Osteocyte (in vitro differentiated cells): Measurements from ENCODE around the gene VMAC. TPM values are rescaled to one million over a fixed set of nuclear protein-coding genes. Genes with fewer than 3 reads are reported as not detected.

Experiments
- DNase-seq: peaks from one replicate; pipeline ENCODE4 v3.0.0; 2021; ENCODE audit warnings: mixed read lengths; ENCODE audit not compliant: unreplicated experiment; ENCODE audit errors: extremely low spot score
- H3K27ac Mint-ChIP-seq: one replicate; pipeline ENCODE4 v1.8.0; 2021; ENCODE audit warnings: mild to moderate bottlenecking, mixed read lengths; ENCODE audit not compliant: unreplicated experiment
- H3K27me3 Mint-ChIP-seq: one replicate; pipeline ENCODE4 v1.8.0; 2021; ENCODE audit warnings: mixed read lengths; ENCODE audit not compliant: unreplicated experiment
- H3K36me3 Mint-ChIP-seq: one replicate; pipeline ENCODE4 v1.8.0; 2021; ENCODE audit warnings: mixed read lengths; ENCODE audit not compliant: unreplicated experiment
- H3K4me1 Mint-ChIP-seq: one replicate; pipeline ENCODE4 v1.8.0; 2021; ENCODE audit warnings: mixed read lengths; ENCODE audit not compliant: unreplicated experiment
- H3K4me3 Mint-ChIP-seq: one replicate; pipeline ENCODE4 v1.8.0; 2021; ENCODE audit warnings: mild to moderate bottlenecking, moderate library complexity, mixed read lengths; ENCODE audit not compliant: unreplicated experiment
- H3K9me3 Mint-ChIP-seq: one replicate; pipeline ENCODE4 v1.8.0; 2021; ENCODE audit warnings: mixed read lengths; ENCODE audit not compliant: unreplicated experiment
- CTCF ChIP-seq: fragments of 200-600 bp; sonication (generic); IDR thresholded peaks from 2 replicates; pipeline ENCODE4 v1.5.0; 2021; ENCODE audit warnings: antibody characterized with exemption, mild to moderate bottlenecking, moderate library complexity
- total RNA-seq: library from RNA; stranded (reverse); gene quantifications from 2 replicates; pipeline ENCODE4 v1.2.1, GENCODE V29; 2021

The VMAC gene
- total RNA-seq, 1 donor from 2014 or later = 10.7 TPM

- no peak for DNase-seq
- Mint-ChIP-seq H3K27ac (no peak overlapping the region), H3K9me3 (no peaks in the 10 kb centered on the region), H3K36me3 (peaks cover 2% of the 10 kb centered on the region), H3K4me1 (no peaks in the 10 kb centered on the region), H3K4me3 (no peak overlapping the region), H3K27me3 (no peaks in the 10 kb centered on the region)
- no peak for TF ChIP-seq CTCF
Measured at GRCh38 chr19:5893296-5893903, 11.3 kb upstream of the VMAC start.

- Mint-ChIP-seq H3K27me3 (no peaks in the 10 kb centered on the region), H3K4me3 (no peak overlapping the region), H3K9me3 (no peaks in the 10 kb centered on the region), H3K4me1 (no peaks in the 10 kb centered on the region), H3K27ac (no peak overlapping the region), H3K36me3 (peaks cover 2% of the 10 kb centered on the region)
- no peak for TF ChIP-seq CTCF
- no peak for DNase-seq
Measured at GRCh38 chr19:5893907-5894703, 10.6 kb upstream of the VMAC start.

GRCh38 chr19:5894704-5895349 lies 9.8 kb upstream of the VMAC start:
- no peaks in the 10 kb centered on the region for H3K4me1 Mint-ChIP-seq
- no peak overlapping the region for H3K4me3 Mint-ChIP-seq
- peaks cover 2% of the 10 kb centered on the region for H3K36me3 Mint-ChIP-seq
- H3K9me3 Mint-ChIP-seq = no peaks in the 10 kb centered on the region
- no peak for TF ChIP-seq CTCF
- no peaks in the 10 kb centered on the region for H3K27me3 Mint-ChIP-seq
- no peak for DNase-seq
- H3K27ac Mint-ChIP-seq = no peak overlapping the region

- no peaks in the 10 kb centered on the region for H3K4me1 Mint-ChIP-seq
- no peak for TF ChIP-seq CTCF
- H3K27ac Mint-ChIP-seq = no peak overlapping the region
- no peak overlapping the region for H3K4me3 Mint-ChIP-seq
- H3K27me3 Mint-ChIP-seq = no peaks in the 10 kb centered on the region
- peaks cover 5% of the 10 kb centered on the region for H3K36me3 Mint-ChIP-seq
- no peak for DNase-seq
- no peaks in the 10 kb centered on the region for H3K9me3 Mint-ChIP-seq
Measured at GRCh38 chr19:5895409-5895808, 9.3 kb upstream of the VMAC start.

- Mint-ChIP-seq H3K4me3 (no peak overlapping the region), H3K27me3 (no peaks in the 10 kb centered on the region)
Measured at GRCh38 chr19:5895890-5896289, 8.8 kb upstream of the VMAC start.

More at GRCh38 chr19:5895890-5896289, 8.8 kb upstream of the VMAC start:
- DNase-seq = no peak
- no peak overlapping the region for H3K27ac Mint-ChIP-seq
- peaks cover 5% of the 10 kb centered on the region for H3K36me3 Mint-ChIP-seq
- no peaks in the 10 kb centered on the region for H3K9me3 Mint-ChIP-seq
- TF ChIP-seq CTCF = no peak
- H3K4me1 Mint-ChIP-seq = peaks cover under 1% of the 10 kb centered on the region
